Adipose tissue (tissue), 3 donors: ENCODE results near the gene MCC. TPM values are rescaled to one million over a fixed set of nuclear protein-coding genes. Genes with fewer than 3 reads are reported as not detected.
"Not testable (repeated sequence)": the region's sequence is repeated elsewhere in the genome, so short reads cannot be mapped to it uniquely, and the experiment has no call there.

Experiments
- H3K27ac ChIP-seq: one replicate; pipeline ENCODE4 v1.5.1; 2013; ENCODE audit warnings: low read depth, low read length
- WGBS, 3 donors: extraction: QIAGEN DNeasy Blood & Tissue Kit; methylation state at CpG; one replicate each; pipeline ENCODE4 v1.1.7; 2013; 5-methylcytosine and 5-hydroxymethylcytosine counted together
- polyA plus RNA-seq, 3 donors: library from polyadenylated mRNA; stranded (reverse); fragments of 200-250 nt; gene quantifications; one replicate each; pipeline ENCODE4 v1.2.3, GENCODE V29; 2013
- donor health status: healthy with polysubstance abuse.
- donor health status: Bipolar disorder and iron deficiency.
- donor health status: healthy.

The MCC gene
- polyA plus RNA-seq, 3 donors, result 2.2 to 8.0 (median 8.0) TPM

DNA sequence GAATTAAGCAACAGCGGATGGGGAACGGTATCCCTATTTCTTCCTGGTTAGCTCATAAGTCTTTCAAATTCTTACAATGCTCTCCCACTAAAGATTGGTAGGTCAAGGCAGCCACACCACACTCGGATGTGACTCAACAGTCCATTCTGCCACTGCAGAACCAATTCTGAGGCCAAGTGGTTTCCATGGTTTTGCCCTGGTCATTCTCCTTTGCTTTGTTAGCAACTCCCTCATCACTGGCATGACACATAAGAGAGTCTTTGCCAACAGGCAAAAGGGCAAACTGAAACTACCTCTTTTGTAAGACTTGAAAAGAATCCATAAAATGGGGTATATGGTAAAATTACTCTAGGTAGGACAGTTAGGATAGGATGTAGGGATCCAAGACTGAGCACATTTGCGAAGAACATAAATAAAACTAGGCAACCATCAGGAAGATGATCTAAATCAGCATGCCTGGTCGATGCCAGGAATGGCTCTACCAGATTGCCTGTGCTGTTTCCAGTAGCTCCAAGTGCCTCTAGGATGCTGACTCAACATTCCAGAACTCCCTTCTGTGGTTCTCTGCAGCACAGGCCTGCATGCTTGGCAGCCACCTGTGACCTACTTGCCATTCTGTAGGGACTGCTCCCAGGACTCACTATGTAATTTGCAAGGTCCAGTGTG lies 406.2 kb downstream of the MCC start:
- H3K27ac ChIP-seq, result no peak overlapping the region
- WGBS, 3 donors, result 86 to 89% (median 88%) methylated on average over 5 of the region's 5 CpGs

DNA sequence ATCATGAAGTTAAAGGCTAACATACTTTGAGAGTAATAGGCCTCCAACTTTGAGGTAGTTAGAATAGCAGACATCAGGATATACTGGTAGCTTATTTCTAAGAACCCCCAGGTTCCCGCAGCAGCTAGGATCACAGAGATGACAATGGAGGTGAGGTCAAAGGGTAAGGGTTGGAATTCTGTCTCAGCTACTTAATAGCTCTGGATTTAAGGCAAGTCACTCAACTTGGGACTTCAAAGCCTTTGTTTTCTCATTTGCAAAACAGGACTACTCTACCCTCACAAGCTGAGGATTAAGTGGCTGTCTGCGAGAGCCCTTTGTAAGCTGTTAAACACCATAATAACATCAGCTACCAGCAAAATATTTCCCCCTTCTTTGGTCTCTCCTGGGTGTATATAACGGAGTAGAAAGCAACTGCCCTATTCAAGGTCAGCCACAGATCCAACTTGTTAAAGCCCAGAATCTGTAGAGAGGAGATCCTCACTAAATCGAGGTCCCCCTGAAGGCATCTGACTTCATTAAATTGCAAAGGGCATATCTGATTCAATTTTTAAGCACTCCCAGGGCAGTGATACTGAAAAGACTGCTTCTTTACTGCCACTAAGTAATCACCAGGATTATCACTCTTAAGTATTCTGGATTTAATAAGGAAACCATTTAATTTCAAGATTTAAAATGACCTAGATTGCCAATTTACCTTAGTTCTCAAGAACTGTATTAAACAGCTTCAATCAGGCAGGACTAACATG lies 407.0 kb downstream of the MCC start:
- 65 to 90% (median 88%) methylated on average over 4 of the region's 4 CpGs for WGBS, 3 donors

DNA sequence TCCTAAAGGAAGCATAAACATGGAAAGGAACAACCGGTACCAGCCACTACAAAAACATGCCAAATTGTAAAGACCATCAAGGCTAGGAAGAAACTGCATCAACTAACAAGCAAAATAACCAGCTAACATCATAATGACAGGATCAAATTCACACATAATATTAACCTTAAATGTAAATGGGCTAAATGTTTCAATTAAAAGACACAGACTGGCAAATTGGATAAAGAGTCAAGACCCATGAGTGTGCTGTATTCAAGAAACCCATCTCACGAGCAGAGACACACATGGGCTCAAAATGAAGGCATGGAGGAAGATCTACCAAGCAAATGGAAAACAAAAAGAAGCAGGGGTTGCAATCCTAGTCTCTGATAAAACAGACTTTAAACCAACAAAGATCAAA lies 411.6 kb downstream of the MCC start:
- H3K27ac ChIP-seq, result not testable (repeated sequence)
- 82 to 96% (median 94%) methylated on average over 2 of the region's 2 CpGs for WGBS, 3 donors

More for the DNA sequence above, 407.0 kb downstream of the MCC start:
- H3K27ac ChIP-seq, result no peak overlapping the region

DNA sequence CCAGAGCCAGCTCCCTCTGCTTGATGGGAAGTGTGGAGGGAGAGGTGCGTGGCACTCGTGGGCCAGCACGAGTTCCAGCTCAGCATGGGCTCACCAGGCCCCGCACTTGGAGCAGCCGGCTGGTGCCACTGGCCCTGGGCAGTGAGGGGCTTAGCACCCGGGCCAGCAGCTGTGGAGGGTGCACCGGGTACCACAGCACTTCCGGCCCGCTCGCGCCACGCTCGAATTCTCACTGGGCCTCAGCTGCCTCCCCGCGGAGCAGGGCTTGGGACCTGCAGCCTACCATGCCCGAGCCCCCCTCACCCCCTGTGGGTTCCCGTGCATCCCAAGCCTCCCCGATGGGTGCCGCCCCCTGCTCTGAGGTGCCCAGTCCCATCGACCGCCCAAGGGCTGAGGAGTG lies 413.2 kb downstream of the MCC start:
- WGBS, 3 donors, result 93 to 98% (median 96%) methylated on average over 21 of the region's 21 CpGs
- no peak overlapping the region for H3K27ac ChIP-seq

DNA sequence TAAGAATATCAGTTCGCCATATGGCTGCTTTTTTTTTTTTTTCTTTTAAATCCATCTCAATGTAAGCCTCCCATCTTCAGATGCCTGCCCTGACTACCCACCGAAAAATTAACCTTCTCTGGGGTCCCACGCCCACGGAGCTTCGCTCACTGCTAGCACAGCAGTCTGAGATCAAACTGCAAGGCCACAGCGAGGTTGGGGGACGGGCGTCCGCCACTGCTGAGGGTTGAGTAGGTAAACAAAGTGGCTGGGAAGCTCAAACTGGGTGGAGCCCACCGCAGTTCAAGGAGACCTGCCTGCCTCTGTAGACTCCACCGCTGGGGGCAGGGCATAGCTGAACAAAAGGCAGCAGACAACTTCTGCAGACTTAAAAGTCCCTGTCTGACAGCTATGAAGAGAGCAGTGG lies 414.6 kb downstream of the MCC start:
- 71 to 91% (median 90%) methylated on average over 11 of the region's 11 CpGs for WGBS, 3 donors

DNA sequence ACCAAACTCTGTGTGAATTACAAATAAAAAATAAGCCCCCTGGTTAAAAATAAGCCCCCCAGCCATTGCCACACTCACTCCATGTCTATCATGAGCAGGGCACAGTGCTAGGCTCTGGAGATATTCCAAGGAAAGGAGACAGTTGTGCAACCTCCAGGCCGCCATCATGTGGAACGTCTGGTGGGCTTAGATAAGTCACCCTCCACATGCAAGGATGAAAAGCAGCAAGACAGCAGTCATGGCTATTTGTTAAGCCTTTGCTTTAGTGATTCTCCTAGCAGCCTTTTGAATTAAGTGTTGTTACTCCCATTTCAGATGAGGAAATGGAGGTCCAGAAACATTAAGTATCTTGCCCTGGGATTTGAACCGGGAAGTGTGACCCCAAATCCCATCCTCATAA lies 416.9 kb downstream of the MCC start:
- WGBS, 3 donors, result 73 to 89% (median 85%) methylated on average over 3 of the region's 3 CpGs
- H3K27ac ChIP-seq, result no peak overlapping the region

More for the DNA sequence above, 414.6 kb downstream of the MCC start:
- not testable (repeated sequence) for H3K27ac ChIP-seq

DNA sequence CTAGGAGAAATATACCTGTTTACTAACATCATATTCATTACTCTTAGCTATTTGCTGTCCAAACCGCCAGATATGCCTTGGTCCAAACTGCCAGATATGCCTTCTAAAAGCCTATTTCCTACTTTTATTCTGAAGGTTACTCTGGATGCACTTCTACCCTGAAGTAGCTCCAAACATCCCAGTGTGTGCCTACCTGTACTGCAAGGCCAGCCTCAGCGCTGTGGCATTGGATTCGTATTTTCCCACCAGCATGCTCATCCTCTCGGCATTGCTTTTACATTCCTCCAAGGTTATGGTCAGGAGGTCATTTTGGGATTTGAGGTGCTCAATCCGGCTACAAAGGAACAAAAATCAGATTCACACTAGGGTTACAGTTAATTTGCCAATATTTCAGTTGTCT lies 417.4 kb downstream of the MCC start:
- WGBS, 3 donors, result 86 to 97% (median 95%) methylated on average over 5 of the region's 5 CpGs
- H3K27ac ChIP-seq, result no peak overlapping the region

DNA sequence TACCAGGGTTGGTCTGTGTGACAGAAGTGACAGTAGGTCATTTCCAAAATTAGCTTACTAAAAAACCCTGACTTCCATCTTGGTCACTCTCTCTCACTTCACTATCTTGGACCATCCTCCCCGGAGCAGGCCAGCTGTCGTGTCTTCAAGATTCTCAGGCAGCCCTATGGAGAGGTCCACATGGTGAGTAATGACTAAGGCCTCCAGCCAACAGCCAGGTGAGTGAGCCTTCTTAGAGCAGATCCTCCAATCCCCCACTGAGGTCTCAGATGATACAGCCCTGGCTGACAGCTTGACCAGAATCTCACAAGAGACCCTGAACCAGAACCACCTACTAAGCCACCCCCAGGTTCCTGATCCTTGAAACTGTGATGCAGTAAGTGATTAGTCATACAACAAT lies 419.7 kb downstream of the MCC start:
- WGBS, 3 donors, result 81 to 96% (median 86%) methylated on average over 2 of the region's 2 CpGs
- H3K27ac ChIP-seq, result no peak overlapping the region

DNA sequence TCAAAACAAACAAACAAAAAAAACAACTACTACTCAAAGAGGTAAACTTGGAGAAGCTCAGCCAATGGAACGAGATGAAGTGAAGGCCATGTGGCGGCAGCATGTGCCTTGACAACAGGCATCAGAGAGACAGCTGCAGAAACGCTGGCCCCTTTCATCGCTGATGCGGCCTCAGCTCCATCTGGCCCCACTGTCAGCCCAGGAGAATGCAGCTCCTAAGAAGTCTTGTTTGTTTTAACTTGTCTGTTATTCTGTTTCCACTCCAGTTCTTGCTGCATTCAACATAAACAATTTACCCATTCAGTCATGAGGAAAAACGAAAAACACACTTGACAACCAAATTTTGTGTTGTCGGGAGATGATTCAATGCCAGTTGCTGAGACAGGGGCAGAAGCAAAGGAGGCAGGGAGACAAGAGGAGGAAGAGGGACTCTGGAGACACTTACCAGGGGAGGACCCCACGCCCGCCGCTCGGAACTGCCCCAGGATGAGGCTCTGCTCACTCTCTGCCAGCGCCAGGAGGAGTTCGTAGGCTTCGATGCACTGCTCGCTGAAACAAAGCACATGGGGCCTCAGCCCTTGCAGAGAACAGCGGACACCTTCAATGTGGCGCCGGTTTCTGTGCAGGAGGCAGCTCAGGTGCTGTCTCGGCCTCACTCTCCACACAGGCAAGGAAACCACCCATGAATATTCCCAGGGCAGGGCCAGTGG lies 420.5 kb downstream of the MCC start:
- WGBS, 3 donors, result 90 to 96% (median 95%) methylated on average over 19 of the region's 19 CpGs

DNA sequence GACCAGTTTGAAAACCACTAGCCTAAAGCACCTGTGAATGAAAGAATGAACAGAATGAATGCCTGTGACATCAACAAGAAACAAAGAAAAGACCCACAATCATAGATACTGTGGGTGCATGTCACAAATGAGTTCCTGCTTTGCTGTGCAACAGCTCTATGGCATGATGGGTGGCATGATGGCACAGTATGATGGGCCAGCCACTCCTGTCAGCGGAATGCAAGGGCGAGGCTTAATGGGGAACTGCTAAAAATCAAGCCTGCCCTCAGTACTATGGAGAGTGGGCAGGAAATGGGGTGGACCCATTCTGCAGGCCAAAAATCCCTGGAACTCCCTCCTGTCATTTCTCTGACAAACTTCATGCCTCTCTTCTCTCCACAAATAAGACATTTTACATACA lies 422.6 kb downstream of the MCC start:
- H3K27ac ChIP-seq, result no peak overlapping the region
- WGBS, 3 donors, result 87 to 94% (median 87%) methylated on average over 2 of the region's 2 CpGs

More for the DNA sequence above, 420.5 kb downstream of the MCC start:
- no peak overlapping the region for H3K27ac ChIP-seq

DNA sequence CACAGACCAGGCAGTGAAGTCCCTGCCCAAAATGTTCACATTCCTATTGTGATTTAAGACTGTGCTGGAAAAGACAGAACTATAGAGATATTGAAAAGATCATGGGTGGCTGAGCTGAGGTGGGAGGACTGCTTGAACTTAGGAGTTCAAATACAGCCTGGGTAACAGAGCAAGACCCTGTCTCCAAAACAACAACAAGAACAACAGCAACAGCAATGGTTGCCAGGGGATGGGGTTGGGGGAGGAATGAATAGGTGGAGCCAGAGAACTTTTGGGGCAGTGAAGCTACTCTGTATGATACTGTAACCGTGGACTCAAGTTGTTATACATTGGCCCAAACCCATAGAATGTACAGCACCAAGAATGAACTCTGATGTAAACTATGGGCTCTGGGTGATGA lies 423.4 kb downstream of the MCC start:
- no peak overlapping the region for H3K27ac ChIP-seq
- WGBS, 3 donors, result 84 to 93% (median 92%) methylated on average over 1 of the region's 1 CpG

DNA sequence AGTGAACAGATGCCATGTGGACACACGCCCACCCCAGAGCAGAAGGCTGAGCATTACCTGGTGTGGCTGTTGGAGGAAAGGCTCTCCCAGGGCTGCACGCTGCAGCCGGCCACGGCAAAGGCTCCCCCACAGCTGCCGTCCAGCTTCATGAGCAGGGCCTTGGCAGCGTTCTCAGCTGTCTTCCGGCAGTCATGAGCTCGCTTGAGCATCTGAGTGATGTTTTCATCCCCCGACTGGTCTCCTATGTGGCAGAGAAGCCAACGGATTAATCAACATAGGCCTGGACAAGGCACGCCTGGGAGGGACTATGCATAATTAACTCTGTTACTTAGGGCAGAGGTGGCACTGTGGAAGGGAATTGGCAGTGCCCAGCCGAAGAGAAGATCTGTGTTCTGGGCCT lies 424.3 kb downstream of the MCC start:
- no peak overlapping the region for H3K27ac ChIP-seq
- 86 to 88% (median 88%) methylated on average over 12 of the region's 12 CpGs for WGBS, 3 donors

DNA sequence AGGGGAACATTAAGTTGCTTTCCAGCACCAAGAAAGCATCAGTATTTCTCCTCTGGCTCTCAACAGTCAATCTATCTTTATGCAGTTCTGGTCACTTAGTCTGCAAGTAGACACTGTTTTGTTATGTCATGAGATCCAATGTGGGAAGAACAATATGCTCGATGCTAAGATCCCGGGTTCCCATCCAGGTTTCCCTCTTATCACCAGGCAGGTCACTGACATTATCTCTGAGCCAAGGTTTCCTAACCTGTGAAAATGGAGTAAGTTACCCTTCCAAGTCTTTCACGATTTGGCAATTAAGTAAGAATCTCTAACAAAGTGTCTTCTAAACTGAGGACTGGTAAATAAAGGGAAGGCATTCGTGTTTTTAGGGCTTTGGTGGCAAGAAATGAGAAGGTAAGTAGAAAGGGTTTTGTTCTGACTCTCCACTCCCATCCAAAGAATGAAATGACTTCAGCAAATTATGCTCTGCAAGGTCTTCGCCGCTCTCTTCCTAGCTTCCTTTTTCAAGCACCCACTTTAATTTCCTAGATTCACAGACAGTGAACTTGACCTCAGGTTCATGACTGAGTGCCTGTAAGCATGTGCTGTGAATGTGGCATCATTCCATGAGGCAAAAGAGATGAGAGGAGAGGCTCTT lies 425.3 kb downstream of the MCC start:
- 89 to 92% (median 89%) methylated on average over 6 of the region's 6 CpGs for WGBS, 3 donors
- H3K27ac ChIP-seq, result no peak overlapping the region

DNA sequence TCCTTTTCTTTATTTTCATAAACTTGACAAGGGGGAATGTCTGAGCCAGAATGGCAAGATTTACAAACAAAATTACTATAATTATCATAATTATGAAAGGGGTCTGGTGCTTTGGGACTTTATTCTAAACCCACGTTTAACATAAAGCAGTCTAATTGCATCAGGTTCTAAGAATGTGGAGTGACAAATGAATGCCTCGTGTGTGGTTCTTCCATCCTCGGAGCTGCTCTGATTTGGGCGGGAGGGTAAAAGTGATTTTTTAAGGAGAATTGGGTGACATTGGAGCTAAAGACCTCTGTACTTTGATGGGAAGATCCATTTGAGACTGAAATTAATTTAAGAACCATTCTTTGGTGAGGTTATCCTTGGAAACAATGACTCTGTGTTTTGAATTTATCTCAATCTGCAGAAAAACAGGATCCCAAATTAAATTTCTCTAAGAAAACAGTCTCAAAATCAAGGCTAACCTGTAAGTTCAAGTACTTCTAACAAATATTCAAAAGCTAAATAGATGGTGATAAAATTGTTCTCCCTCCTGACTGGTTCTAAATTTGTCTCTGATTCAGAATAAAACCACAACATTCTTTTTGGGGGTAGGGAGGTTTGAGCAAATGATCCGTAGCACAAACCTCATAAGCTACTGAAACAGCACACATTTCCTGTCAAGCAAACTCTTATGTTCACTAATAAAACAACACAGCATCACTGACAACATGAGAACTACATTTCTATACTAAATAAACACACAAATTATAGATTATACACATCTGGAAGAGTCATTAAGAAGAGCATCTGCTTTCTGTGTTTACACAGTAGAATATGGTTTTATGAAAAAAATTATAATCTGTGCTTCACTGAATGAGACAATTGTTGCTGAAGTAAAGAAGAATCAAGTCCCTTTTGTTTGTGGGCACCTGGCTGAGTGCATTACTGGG lies 426.1 kb downstream of the MCC start:
- no peak overlapping the region for H3K27ac ChIP-seq
- 73 to 85% (median 78%) methylated on average over 5 of the region's 5 CpGs for WGBS, 3 donors

DNA sequence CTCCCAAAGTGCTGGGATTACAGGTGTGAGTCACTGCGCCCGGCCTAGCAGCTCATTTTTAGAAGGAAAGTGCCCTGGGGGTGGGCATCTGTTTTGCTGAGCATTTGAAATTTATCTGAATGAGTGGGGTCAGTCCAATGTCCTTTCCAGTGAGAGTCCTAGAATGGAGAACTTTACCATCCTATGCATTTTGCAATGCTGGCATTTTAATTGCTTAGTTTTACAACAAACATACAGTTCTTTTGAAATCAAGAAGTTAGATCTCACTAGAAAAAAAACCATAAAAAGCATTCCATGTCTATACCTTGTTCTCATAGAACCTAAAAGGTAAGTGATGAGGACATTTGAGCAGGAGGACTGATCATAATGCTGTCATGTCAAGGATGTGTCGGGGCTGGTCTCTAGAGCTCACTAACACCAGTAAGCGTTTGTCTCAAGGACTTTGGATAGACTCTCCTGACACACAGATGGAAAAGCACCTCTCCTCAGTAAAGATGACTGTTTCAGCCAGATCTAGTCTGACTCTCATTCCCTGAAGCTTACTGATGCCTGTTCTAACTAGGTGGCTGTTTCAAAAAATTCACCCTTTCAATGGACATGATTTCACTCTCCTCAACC lies 427.7 kb downstream of the MCC start:
- WGBS, 3 donors, result 83 to 96% (median 93%) methylated on average over 4 of the region's 4 CpGs
- H3K27ac ChIP-seq, result no peak overlapping the region

DNA sequence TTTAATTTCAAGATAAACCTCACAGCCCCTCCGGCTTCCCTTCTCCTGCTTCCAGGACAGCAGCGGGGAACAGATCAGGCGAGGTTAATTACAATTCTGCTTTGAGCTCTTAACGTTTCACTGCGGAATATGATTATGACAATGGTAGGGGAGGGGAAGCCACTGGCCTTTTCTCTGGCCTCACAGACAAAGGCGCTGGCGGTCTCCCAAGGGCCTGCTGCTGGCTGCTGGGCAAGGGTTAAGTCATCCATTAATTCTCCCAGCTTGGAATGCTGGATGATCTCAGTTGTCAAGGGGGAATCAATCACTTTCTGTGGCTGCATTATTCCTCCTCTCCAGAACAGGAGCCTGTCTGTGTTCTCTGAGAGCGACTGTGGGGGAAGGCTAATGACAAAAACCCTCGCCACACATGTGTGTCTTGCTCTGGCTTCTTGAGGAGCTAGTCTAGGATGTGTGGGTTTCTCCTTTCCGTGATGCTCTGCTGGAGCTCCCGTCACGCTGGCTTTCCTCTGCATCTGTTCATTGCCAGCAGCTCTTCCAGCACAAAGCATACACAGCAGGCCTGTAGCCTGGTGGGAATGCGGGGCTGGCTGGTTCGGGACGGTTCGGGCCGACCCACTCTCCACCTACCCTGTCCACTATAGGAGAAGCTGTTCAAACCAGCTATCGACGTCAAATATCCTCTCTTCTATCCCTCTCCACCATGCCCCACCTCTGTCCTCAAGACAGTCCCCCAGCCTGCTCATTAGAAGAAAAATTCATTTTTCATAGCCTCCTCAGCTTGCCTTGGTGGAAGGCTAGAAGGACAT lies 428.8 kb downstream of the MCC start:
- 59 to 70% (median 64%) methylated on average over 19 of the region's 19 CpGs for WGBS, 3 donors
- H3K27ac ChIP-seq, result no peak overlapping the region

DNA sequence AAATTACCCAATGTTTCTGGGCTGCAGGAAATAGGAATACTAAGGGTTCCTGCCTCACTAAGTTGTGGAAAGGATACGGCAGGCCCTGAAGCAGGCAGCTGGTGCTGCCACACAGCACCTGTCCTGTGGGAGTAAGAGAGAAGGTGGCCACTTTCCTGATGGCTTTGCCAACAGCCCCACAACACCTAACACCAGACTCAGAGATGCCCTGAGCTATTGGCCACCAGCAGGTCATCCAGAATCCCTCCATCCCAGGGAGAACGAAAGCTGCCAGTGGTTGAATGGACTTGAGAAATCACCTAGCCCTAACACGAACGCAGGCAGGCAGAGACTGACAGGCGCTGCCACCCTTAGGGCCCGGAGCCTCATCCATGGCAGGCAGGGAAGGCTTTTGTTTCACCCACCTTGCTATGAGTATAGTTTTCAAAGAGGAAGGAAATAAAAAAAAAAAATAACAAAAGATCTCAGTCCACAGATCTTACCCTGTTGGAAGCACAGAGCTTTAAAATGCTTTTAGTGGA lies 429.5 kb downstream of the MCC start:
- 54 to 78% (median 68%) methylated on average over 6 of the region's 6 CpGs for WGBS, 3 donors
- no peak overlapping the region for H3K27ac ChIP-seq
